Prostate gland (tissue), 2 donors: Measurements from ENCODE around the gene ARHGAP19.

Experiments used
- CTCF ChIP-seq, 4 experiments: fragments of 200-600 bp in 2 of 4; fragments of 450-650 bp in 2 of 4; sonication (generic) in 2 of 4; IDR thresholded peaks; 1 replicate in 3 of 4; 2 replicates in 1 of 4; pipeline ENCODE4 v1.5.1; 2016 to 2019; ENCODE audit warnings: antibody characterized with exemption in 4 of 4, mild to moderate bottlenecking in 2 of 4, moderate library complexity in 2 of 4
- POLR2AphosphoS5 ChIP-seq: sonication (generic); formaldehyde crosslinking; IDR thresholded peaks from one replicate; pipeline ENCODE4 v1.6.1; 2017; ENCODE audit warnings: antibody characterized with exemption

GRCh38 chr10:97333601-97334369, 41.3 kb upstream of the ARHGAP19 start:
- no peak for TF ChIP-seq POLR2AphosphoS5
- TF ChIP-seq CTCF (IDR thresholded peaks at IDR 0.05): no peak
